DND-41 (cell line): ENCODE data around the gene CORT.

Experiments
- CTCF ChIP-seq: IDR thresholded peaks from 2 replicates; pipeline ENCODE4 v1.5.1; 2012; ENCODE audit warnings: borderline replicate concordance, low read length, moderate library complexity, mild to moderate bottlenecking; ENCODE audit not compliant: poor library complexity, severe bottlenecking; ENCODE audit errors: extremely low read depth
- EZH2 ChIP-seq: IDR thresholded peaks from 3 replicates; pipeline ENCODE4 v1.6.1; 2012; ENCODE audit warnings: borderline replicate concordance, low read depth, mild to moderate bottlenecking, moderate library complexity, low read length, inconsistent platforms; ENCODE audit not compliant: severe bottlenecking

- TF ChIP-seq EZH2 (no peak), CTCF (no peak)
These were observed 29.5 kb downstream of the CORT start for GRCh38 chr1:10479296-10479695.
